Activated CD8-positive, alpha-beta T cell treated with anti-CD3 and anti-CD28 coated beads for 36 hours (primary cell): Measurements from ENCODE around the gene LRRC8D. TPM values are rescaled to one million over a fixed set of nuclear protein-coding genes. Genes with fewer than 3 reads are reported as not detected.

Experiments used
- ATAC-seq: fragments of 200-7000 bp; cut with Tn5 transposase; one replicate; pipeline ENCODE4 v1.10.0; 2021; ENCODE audit warnings: mild to moderate bottlenecking, moderate library complexity
- CTCF ChIA-PET: fragments of 350-600 bp; sonication (Branson Sonifier 250); formaldehyde crosslinking; loops from one replicate; lab custom pipeline; 2021; ENCODE audit warnings: antibody characterized with exemption; lab: Charles Lee
- POLR2A ChIA-PET: fragments of 350-600 bp; sonication (Branson Sonifier 250); formaldehyde crosslinking; loops from one replicate; lab custom pipeline; 2021; ENCODE audit warnings: antibody characterized with exemption; lab: Charles Lee
- DNase-seq: peaks from one replicate; pipeline ENCODE4 v3.0.0-alpha.2; 2020
- H3K27ac Mint-ChIP-seq: one replicate; pipeline ENCODE4 v1.8.0; 2021; ENCODE audit warnings: mild to moderate bottlenecking, mixed read lengths
- H3K27me3 Mint-ChIP-seq: one replicate; pipeline ENCODE4 v1.8.0; 2021; ENCODE audit warnings: mixed read lengths
- H3K36me3 Mint-ChIP-seq: one replicate; pipeline ENCODE4 v1.8.0; 2021; ENCODE audit warnings: low read depth, mixed read lengths
- H3K4me1 Mint-ChIP-seq: one replicate; pipeline ENCODE4 v1.8.0; 2021; ENCODE audit warnings: low read depth, mixed read lengths
- H3K4me3 Mint-ChIP-seq: one replicate; pipeline ENCODE4 v1.8.0; 2021; ENCODE audit warnings: mild to moderate bottlenecking, moderate library complexity, mixed read lengths
- H3K9me3 Mint-ChIP-seq: one replicate; pipeline ENCODE4 v1.8.0; 2021; ENCODE audit warnings: mixed read lengths
- CTCF ChIP-seq: fragments of 200-600 bp; IDR thresholded peaks from one replicate; pipeline ENCODE4 v1.8.0; 2022; ENCODE audit warnings: antibody characterized with exemption, mild to moderate bottlenecking
- intact Hi-C: fragments of 100-400 bp; cut with micrococcal nuclease; formaldehyde crosslinking; loops from one replicate; pipeline ENCODE4 v1.10.0; 2022
- total RNA-seq, 2 experiments: library from RNA; stranded (reverse); gene quantifications; one replicate each; pipeline ENCODE4 v1.2.3, GENCODE V29; 2021

The LRRC8D gene
- total RNA-seq, 2 experiments from 2014 or later = 26.3 to 27.5 TPM

- ChIA-PET CTCF (no interaction called here), POLR2A (no interaction called here)
- no peak overlapping the region for H3K27ac Mint-ChIP-seq
These were observed 109.7 kb downstream of the LRRC8D start for GRCh38 chr1:89930579-89930978.

GRCh38 chr1:89931964-89932363, 111.1 kb downstream of the LRRC8D start:
- ChIA-PET POLR2A (no interaction called here), CTCF (interaction anchor here (0.5 to 1.3 kb wide), 2 partner anchors 55 to 98 kb away, joined by 3 read pairs; no protein-coding TSS in a partner anchor)
- TF ChIP-seq CTCF = no peak
- H3K27me3 Mint-ChIP-seq = no peaks in the 10 kb centered on the region
- DNase-seq = no peak
- peaks cover 17% of the 10 kb centered on the region for H3K4me1 Mint-ChIP-seq
- intact Hi-C loops = no loop called here
- H3K4me3 Mint-ChIP-seq = no peak overlapping the region
- H3K9me3 Mint-ChIP-seq = no peaks in the 10 kb centered on the region
- H3K36me3 Mint-ChIP-seq = peaks cover 58% of the 10 kb centered on the region
- no peak overlapping the region for H3K27ac Mint-ChIP-seq
- ATAC-seq = no peak

More at GRCh38 chr1:89930579-89930978, 109.7 kb downstream of the LRRC8D start:
- ATAC-seq (no peak), DNase-seq (no peak)
- Mint-ChIP-seq H3K4me1 (peaks cover 17% of the 10 kb centered on the region), H3K36me3 (peaks cover 53% of the 10 kb centered on the region), H3K27me3 (no peaks in the 10 kb centered on the region), H3K9me3 (no peaks in the 10 kb centered on the region), H3K4me3 (no peak overlapping the region)
- no peak for TF ChIP-seq CTCF
- intact Hi-C loops = no loop called here

GRCh38 chr1:89932598-89933364, 111.9 kb downstream of the LRRC8D start:
- no peak for TF ChIP-seq CTCF
- ChIA-PET POLR2A (no interaction called here), CTCF (interaction anchor here (1.3 kb wide), 2 partner anchors 8 to 54 kb away, joined by 3 read pairs; no protein-coding TSS in a partner anchor)
- Mint-ChIP-seq H3K4me1 (peaks cover 20% of the 10 kb centered on the region), H3K9me3 (no peaks in the 10 kb centered on the region), H3K27ac (no peak overlapping the region), H3K27me3 (no peaks in the 10 kb centered on the region), H3K4me3 (no peak overlapping the region), H3K36me3 (peaks cover 59% of the 10 kb centered on the region)
- intact Hi-C loops = no loop called here
- ATAC-seq = no peak
- no peak for DNase-seq

DNA sequence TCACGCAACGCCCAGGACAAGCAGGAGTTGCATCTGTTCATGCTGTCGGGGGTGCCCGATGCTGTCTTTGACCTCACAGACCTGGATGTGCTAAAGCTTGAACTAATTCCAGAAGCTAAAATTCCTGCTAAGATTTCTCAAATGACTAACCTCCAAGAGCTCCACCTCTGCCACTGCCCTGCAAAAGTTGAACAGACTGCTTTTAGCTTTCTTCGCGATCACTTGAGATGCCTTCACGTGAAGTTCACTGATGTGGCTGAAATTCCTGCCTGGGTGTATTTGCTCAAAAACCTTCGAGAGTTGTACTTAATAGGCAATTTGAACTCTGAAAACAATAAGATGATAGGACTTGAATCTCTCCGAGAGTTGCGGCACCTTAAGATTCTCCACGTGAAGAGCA, 113.6 kb downstream of the LRRC8D start:
- no peak for TF ChIP-seq CTCF
- Mint-ChIP-seq H3K27ac (no peak overlapping the region), H3K9me3 (no peaks in the 10 kb centered on the region), H3K4me1 (peaks cover 17% of the 10 kb centered on the region), H3K27me3 (no peaks in the 10 kb centered on the region), H3K36me3 (peaks cover 49% of the 10 kb centered on the region), H3K4me3 (no peak overlapping the region)
- ChIA-PET CTCF (interaction anchor here (1.0 to 1.2 kb wide), 2 partner anchors 8 to 78 kb away, joined by 3 read pairs; no protein-coding TSS in a partner anchor), POLR2A (interaction anchor here (1.0 kb wide), 1 partner anchor 91 kb away, joined by 4 read pairs; no protein-coding TSS in a partner anchor)
- intact Hi-C loops = no loop called here
- no peak for ATAC-seq
- no peak for DNase-seq

DNA sequence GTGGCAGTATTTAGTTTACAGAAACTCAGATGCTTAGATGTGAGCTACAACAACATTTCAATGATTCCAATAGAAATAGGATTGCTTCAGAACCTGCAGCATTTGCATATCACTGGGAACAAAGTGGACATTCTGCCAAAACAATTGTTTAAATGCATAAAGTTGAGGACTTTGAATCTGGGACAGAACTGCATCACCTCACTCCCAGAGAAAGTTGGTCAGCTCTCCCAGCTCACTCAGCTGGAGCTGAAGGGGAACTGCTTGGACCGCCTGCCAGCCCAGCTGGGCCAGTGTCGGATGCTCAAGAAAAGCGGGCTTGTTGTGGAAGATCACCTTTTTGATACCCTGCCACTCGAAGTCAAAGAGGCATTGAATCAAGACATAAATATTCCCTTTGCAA, 114.4 kb downstream of the LRRC8D start:
- intact Hi-C loops = no loop called here
- Mint-ChIP-seq H3K4me3 (no peak overlapping the region), H3K9me3 (no peaks in the 10 kb centered on the region), H3K36me3 (peaks cover 46% of the 10 kb centered on the region), H3K27ac (no peak overlapping the region), H3K27me3 (no peaks in the 10 kb centered on the region), H3K4me1 (peaks cover 12% of the 10 kb centered on the region)
- ATAC-seq (no peak), DNase-seq (no peak)
- CTCF ChIA-PET = interaction anchor here (1.0 kb wide), 1 partner anchor 9 kb away, joined by 3 read pairs; no protein-coding TSS in a partner anchor
- POLR2A ChIA-PET = no interaction called here
- no peak for TF ChIP-seq CTCF
